HCT116 (cell line): ENCODE results near the gene SIX2. TPM values are rescaled to one million over a fixed set of nuclear protein-coding genes. Genes with fewer than 3 reads are reported as not detected.

Experiments
- ATAC-seq: fragments of 200-7000 bp; cut with Tn5 transposase; 2 replicates; pipeline ENCODE4 v1.9.1; 2020; ENCODE audit warnings: mild to moderate bottlenecking, moderate library complexity
- BruUV-seq: library from RNA; stranded (reverse); fragments of 400-500 nt; replicated peaks from 2 replicates; lab custom pipeline; 2021; lab: Mats Ljungman, UMichigan
- CTCF ChIA-PET: fragments of 300-600 bp; sonication (Branson Sonifier 250); formaldehyde crosslinking; loops from one replicate; lab custom pipeline; 2021; ENCODE audit warnings: antibody characterized with exemption; lab: Charles Lee
- POLR2A ChIA-PET: fragments of 300-600, 350-600 bp; sonication (Branson Sonifier 250); formaldehyde crosslinking; loops from one replicate; lab custom pipeline; 2021; ENCODE audit warnings: antibody characterized with exemption; lab: Charles Lee
- RAD21 ChIA-PET, 2 experiments: fragments of 300-600 bp; sonication (Branson Sonifier 250); formaldehyde crosslinking; loops; one replicate each; lab custom pipeline; 2023; ENCODE audit warnings: low total read pairs in 2 of 2; ENCODE audit not compliant: uncharacterized antibody in 2 of 2, unreplicated experiment in 2 of 2, low non-redundant PET in 1 of 2; lab: Charles Lee
- DNase-seq: peaks from one replicate; pipeline ENCODE4 v3.0.0-alpha.2; 2010; ENCODE audit warnings: low read depth, low spot score
- H2AFZ ChIP-seq: fragments of 200-600 bp; shearing (Covaris generic), sonication (generic); 2 replicates; pipeline ENCODE4 v1.6.1; 2017; ENCODE audit warnings: low read depth, mixed run types, mixed read lengths, antibody characterized with exemption, low read length; ENCODE audit not compliant: poor library complexity, severe bottlenecking
- H3K27ac ChIP-seq: 2 replicates; pipeline ENCODE4 v1.5.1; 2012; ENCODE audit warnings: low read depth, low read length
- H3K27me3 ChIP-seq: fragments of 200-600 bp; sonication (generic); 2 replicates; pipeline ENCODE4 v1.6.1; 2016; ENCODE audit warnings: mixed run types, low read length, mixed read lengths; ENCODE audit not compliant: insufficient read depth
- H3K36me3 ChIP-seq, 2 experiments: fragments of 200-500 bp in 1 of 2; fragments of 200-600 bp in 1 of 2; sonication (Bioruptor generic) in 1 of 2; sonication (generic) in 1 of 2; 2 replicates each; pipeline versions ENCODE4 v1.5.1 to v1.6.1; 2014 to 2016; ENCODE audit warnings: low read length in 2 of 2, inconsistent platforms in 1 of 2, mixed read lengths in 1 of 2, mixed run types in 1 of 2; ENCODE audit not compliant: insufficient read depth in 2 of 2, control insufficient read depth in 1 of 2
- H3K4me1 ChIP-seq, 2 experiments: fragments of 200-600 bp in 1 of 2; sonication (generic) in 1 of 2; 2 replicates each; pipeline versions ENCODE4 v1.5.1 to v1.6.1; 2012 to 2017; ENCODE audit warnings: low read length in 2 of 2, inconsistent platforms in 1 of 2, mild to moderate bottlenecking in 1 of 2, mixed read lengths in 1 of 2, mixed run types in 1 of 2, moderate library complexity in 1 of 2; ENCODE audit not compliant: insufficient read depth in 2 of 2, control insufficient read depth in 1 of 2
- H3K4me2 ChIP-seq: fragments of 200-600 bp; sonication (generic); 2 replicates; pipeline ENCODE4 v1.6.1; 2017; ENCODE audit warnings: mixed run types, low read length, mixed read lengths
- H3K4me3 ChIP-seq, 2 experiments: fragments of 200-600 bp in 1 of 2; sonication (generic) in 1 of 2; replicated peaks in 1 of 2; 2 replicates each; pipeline ENCODE4 v1.5.1; 2011 to 2016; ENCODE audit warnings: low read length in 2 of 2, control low read depth in 1 of 2, low read depth in 1 of 2, mild to moderate bottlenecking in 1 of 2, mixed read lengths in 1 of 2, mixed run types in 1 of 2
- H3K79me2 ChIP-seq: fragments of 200-600 bp; sonication (generic); 2 replicates; pipeline ENCODE4 v1.6.1; 2017; ENCODE audit warnings: mild to moderate bottlenecking, mixed run types, low read length, moderate library complexity, mixed read lengths; ENCODE audit not compliant: insufficient read depth
- H3K9ac ChIP-seq: fragments of 200-600 bp; sonication (generic); 2 replicates; pipeline ENCODE4 v1.6.1; 2016; ENCODE audit warnings: low read length, mixed read lengths
- H3K9me2 ChIP-seq: fragments of 200-600 bp; sonication (generic), shearing (Covaris generic); 2 replicates; pipeline ENCODE4 v1.6.1; 2017; ENCODE audit warnings: mixed run types, mild to moderate bottlenecking, moderate library complexity; ENCODE audit not compliant: insufficient read depth
- H3K9me3 ChIP-seq, 2 experiments: fragments of 200-500 bp in 1 of 2; fragments of 200-600 bp in 1 of 2; sonication (Bioruptor generic) in 1 of 2; sonication (generic) in 1 of 2; 2 replicates each; pipeline ENCODE4 v1.6.1; 2014 to 2017; ENCODE audit warnings: low read length in 2 of 2, mixed read lengths in 2 of 2, inconsistent platforms in 1 of 2, low read depth in 1 of 2, mild to moderate bottlenecking in 1 of 2, mixed run types in 1 of 2, moderate library complexity in 1 of 2; ENCODE audit not compliant: control insufficient read depth in 1 of 2, insufficient read depth in 1 of 2
- H4K20me1 ChIP-seq: fragments of 200-600 bp; sonication (generic), shearing (Covaris generic); 2 replicates; pipeline ENCODE4 v1.6.1; 2017; ENCODE audit warnings: mixed run types, mild to moderate bottlenecking, moderate library complexity; ENCODE audit not compliant: insufficient read depth
- CBX3 ChIP-seq: IDR thresholded peaks from 2 replicates; pipeline ENCODE4 v1.6.1; 2012; ENCODE audit warnings: low read depth
- RAD21 ChIP-seq: IDR thresholded peaks from 2 replicates; pipeline ENCODE4 v1.6.1; 2012; ENCODE audit warnings: low read depth, mild to moderate bottlenecking
- intact Hi-C: fragments of 100-400 bp; cut with micrococcal nuclease; formaldehyde crosslinking; loops from 2 replicates; pipeline ENCODE4 v1.10.0; 2022
- total RNA-seq: library from RNA; stranded (reverse); gene quantifications from one replicate; pipeline ENCODE4 v1.2.1, GENCODE V29; 2021; ENCODE audit not compliant: unreplicated experiment
- TF ChIP-seq, protein P1 (sequence below), 3 experiments: fragments of 200-600 bp in 1 of 3; sonication (generic) in 1 of 3; IDR thresholded peaks in 2 of 3; conservative IDR thresholded peaks in 1 of 3; 2 replicates each; pipeline ENCODE4 v1.5.1; 2012 to 2017; ENCODE audit warnings: low read depth in 2 of 3, low read length in 2 of 3, antibody characterized with exemption in 1 of 3, borderline replicate concordance in 1 of 3, control low read depth in 1 of 3, mild to moderate bottlenecking in 1 of 3, mixed read lengths in 1 of 3, mixed run types in 1 of 3, moderate library complexity in 1 of 3; ENCODE audit not compliant: insufficient read depth in 1 of 3

SIX2 gene
- total RNA-seq, 1 experiment from 2014 or later, result 0.54 TPM

DNA sequence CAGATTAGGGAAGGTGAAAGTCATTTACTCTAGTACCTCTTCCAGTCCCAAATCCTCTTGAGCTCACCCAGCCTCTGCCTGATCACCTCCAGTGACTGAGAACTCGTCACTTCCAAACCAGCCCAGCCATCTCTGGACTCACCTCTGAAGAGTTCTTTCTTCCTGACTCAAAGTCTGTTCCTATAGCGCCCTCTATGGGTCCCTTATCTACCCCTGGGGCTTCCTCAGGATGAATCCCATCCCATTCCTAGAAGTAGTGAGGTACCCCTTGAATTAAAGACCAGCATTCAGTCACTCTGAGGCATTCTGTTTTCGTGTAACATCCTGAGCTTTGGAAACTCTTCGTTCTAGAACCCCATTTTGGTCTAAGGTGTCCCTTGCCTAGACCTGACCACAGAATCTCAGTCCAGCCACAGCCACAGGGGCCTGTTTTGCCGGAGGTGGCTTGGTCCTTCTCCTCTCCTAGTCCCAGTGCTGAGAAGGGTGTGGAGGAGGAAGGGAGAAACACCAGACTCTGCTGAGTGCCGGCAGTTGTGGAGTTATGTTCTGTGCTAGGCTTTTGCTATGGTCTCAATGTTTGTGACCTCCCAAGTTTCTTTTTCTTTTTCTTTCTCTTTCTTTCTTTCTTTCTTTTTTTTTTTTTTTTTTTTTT, 35.1 kb downstream of the SIX2 start:
- Histone ChIP-seq H3K79me2 (no peaks in the 10 kb centered on the region), H3K4me1 (no peaks in the 10 kb centered on the region), H3K9me2 (no peaks in the 10 kb centered on the region), H3K9ac (no peak overlapping the region), H3K9me3 (no peaks in the 10 kb centered on the region), H3K4me3 (no peak overlapping the region), H3K27ac (no peak overlapping the region), H3K4me2 (no peak overlapping the region), H3K36me3 (no peaks in the 10 kb centered on the region), H2AFZ (no peak overlapping the region), H4K20me1 (no peaks in the 10 kb centered on the region), H3K27me3 (no peaks in the 10 kb centered on the region)
- BruUV-seq, result no TSS peak
- no peak for TF ChIP-seq CBX3
- TF ChIP-seq, protein P1, sequence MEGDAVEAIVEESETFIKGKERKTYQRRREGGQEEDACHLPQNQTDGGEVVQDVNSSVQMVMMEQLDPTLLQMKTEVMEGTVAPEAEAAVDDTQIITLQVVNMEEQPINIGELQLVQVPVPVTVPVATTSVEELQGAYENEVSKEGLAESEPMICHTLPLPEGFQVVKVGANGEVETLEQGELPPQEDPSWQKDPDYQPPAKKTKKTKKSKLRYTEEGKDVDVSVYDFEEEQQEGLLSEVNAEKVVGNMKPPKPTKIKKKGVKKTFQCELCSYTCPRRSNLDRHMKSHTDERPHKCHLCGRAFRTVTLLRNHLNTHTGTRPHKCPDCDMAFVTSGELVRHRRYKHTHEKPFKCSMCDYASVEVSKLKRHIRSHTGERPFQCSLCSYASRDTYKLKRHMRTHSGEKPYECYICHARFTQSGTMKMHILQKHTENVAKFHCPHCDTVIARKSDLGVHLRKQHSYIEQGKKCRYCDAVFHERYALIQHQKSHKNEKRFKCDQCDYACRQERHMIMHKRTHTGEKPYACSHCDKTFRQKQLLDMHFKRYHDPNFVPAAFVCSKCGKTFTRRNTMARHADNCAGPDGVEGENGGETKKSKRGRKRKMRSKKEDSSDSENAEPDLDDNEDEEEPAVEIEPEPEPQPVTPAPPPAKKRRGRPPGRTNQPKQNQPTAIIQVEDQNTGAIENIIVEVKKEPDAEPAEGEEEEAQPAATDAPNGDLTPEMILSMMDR (IDR thresholded peaks at IDR 0.05 in 2 of 3, conservative IDR thresholded peaks at IDR 0.05 in 1 of 3; ENCODE audit: borderline replicate concordance in 1 of 3, insufficient read depth in 1 of 3, low read depth in 2 of 3, low read length in 2 of 3), result peak; percentile 73 to 90 (median 89); a peak in 5 of 6 replicates
- peak; percentile 88 for TF ChIP-seq RAD21
- intact Hi-C loops, result loop anchor here (5.0 kb wide), 2 partner anchors 582 to 1097 kb away; no protein-coding TSS in a partner anchor
- ChIA-PET RAD21 (interaction anchor here in 1 of 2 experiments (0.6 kb wide), 1 partner anchor 140 kb away, joined by 3 read pairs; no protein-coding TSS in a partner anchor), CTCF (interaction anchor here (0.7 to 1.2 kb wide), 2 partner anchors 16 to 51 kb away, joined by 3 read pairs; no protein-coding TSS in a partner anchor), POLR2A (no interaction called here)
- ATAC-seq (peak; percentile 97), DNase-seq (peak; percentile 73)
